HG02943 (cell line): ENCODE data around the gene GLI1.
"Not testable (repeated sequence)": the region's sequence is repeated elsewhere in the genome, so short reads cannot be mapped to it uniquely, and the experiment has no call there.

ENCODE experiments used
- ATAC-seq: cut with Tn5 transposase; IDR thresholded peaks from one replicate; pipeline ENCODE4 v1.9.1; 2021; ENCODE audit warnings: mild to moderate bottlenecking, low read depth, moderate library complexity; ENCODE audit not compliant: unreplicated experiment

Gene GLI1

GRCh38 chr12:57491393-57492280, 32.1 kb downstream of the GLI1 start:
- ATAC-seq: no peak

- ATAC-seq: not testable (repeated sequence)
These were observed 35.6 kb downstream of the GLI1 start for GRCh38 chr12:57495051-57495701.

DNA sequence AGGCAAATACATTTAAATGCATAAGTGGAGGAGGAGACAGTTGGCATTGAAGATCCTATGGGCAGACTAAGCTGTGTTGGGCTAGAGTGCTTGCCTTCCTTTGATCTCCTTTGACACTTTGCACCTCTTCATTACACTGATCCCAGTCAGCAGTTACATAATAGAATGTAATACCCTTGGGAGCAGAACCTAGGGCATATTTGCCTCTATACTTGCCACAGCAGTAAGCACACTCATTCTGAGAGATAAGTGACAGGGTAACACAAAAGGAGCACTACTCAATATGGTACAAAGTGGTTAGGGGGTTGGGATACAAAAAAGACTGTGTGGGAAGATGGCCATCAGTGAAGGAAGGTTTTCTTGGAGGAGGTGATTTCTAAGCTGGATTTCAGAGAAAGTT, 37.2 kb downstream of the GLI1 start:
- ATAC-seq: no peak

GRCh38 chr12:57497223-57498131, 37.9 kb downstream of the GLI1 start:
- ATAC-seq: no peak

GRCh38 chr12:57498132-57498502, 38.5 kb downstream of the GLI1 start:
- ATAC-seq: no peak

DNA sequence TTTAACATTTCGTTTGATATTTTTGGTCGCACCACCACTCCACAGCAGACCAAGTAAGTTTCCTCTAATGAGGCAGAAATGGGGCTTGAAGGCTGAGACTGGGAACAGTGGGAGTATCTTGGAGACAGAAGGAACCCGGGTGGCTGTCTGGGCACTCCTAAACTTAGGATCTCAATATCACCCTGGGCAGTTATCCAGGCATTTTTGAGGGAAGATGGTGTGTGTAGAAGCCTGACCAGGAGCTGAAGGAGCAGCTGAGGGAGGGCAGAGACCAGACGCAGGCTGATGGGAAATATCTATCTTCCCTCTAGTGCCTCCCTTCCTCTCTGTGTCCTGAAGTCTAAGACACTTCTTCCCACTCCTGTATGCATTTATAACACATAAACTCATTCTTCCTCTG, 39.0 kb downstream of the GLI1 start:
- no peak for ATAC-seq

GRCh38 chr12:57500213-57500612, 40.6 kb downstream of the GLI1 start:
- no peak for ATAC-seq

- not testable (repeated sequence) for ATAC-seq
These were observed 42.9 kb downstream of the GLI1 start for GRCh38 chr12:57502311-57502969.

DNA sequence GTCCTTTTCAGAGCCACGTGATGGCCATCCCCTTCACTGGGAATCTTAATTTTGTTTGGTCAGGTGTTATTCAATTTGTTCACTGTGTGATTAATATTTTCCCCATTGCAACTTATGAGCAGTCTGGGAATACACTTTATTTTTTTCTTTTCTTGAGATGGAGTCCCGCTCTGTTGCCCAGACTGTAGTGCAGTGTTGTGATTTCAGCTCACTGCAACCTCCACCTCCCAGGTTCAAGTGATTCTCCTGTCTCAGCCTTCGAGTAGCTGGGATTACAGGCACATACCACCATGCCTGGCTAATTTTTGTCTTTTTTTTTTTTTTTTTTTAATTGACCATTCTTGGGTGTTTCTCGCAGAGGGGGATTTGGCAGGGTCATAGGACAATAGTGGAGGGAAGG, 47.0 kb downstream of the GLI1 start:
- not testable (repeated sequence) for ATAC-seq

DNA sequence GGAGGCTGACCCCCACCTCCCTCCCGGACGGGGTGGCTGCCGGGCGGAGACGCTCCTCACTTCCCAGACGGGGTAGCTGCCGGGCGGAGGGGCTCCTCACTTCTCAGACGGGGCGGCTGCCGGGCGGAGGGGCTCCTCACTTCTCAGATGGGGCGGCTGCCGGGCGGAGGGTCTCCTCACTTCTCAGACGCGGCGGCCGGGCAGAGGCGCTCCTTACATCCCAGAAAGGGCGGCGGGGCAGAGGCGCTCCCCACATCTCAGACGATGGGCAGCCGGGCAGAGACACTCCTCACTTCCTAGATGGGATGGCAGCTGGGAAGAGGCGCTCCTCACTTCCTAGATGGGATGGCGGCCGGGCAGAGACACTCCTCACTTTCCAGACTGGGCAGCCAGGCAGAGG, 48.2 kb downstream of the GLI1 start:
- not testable (repeated sequence) for ATAC-seq

DNA sequence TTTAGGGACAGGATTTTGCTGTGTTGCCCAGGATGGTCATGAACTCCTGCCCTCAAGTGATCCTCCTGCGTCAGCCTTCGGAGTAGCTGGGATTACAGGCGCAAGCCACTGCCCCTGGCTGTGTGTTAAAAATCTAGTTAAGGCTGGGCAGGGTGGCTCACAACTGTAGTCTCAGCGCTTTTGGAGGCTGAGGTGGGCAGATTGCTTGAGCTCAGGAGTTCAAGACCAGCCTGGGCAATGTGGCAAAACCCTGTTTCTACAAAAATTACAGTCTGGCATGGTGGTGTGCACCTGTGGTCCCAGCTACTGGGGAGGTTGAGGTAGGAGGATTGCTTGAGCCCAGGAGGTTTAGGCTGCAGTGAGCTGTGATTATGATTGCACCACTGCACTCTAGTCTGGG, 51.6 kb downstream of the GLI1 start:
- ATAC-seq: no peak

DNA sequence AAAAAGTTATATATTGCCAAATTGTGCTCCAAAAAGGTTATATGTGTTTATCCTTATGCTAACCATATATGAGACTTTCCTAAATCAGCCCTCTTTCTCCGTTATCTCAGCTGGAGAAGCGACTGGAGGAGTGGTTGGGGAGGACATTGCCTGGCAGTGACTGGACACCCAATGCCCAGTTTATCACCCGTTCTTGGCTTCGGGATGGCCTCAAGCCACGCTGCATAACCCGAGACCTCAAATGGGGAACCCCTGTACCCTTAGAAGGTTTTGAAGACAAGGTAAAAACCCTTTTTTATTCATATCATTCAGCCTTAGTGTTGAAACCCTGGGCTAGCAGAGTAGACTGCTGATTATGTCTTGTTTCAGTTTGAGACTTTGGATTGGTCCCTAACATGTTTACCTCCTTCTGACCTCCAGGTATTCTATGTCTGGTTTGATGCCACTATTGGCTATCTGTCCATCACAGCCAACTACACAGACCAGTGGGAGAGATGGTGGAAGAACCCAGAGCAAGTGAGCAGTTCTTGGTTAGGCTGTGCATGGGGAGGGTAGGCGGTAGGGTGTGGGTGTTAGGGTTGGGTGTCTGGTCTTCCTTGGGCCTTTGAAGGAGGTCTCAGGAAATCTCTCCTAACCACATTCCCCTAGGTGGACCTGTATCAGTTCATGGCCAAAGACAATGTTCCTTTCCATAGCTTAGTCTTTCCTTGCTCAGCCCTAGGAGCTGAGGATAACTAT, 52.2 kb downstream of the GLI1 start:
- ATAC-seq: no peak

DNA sequence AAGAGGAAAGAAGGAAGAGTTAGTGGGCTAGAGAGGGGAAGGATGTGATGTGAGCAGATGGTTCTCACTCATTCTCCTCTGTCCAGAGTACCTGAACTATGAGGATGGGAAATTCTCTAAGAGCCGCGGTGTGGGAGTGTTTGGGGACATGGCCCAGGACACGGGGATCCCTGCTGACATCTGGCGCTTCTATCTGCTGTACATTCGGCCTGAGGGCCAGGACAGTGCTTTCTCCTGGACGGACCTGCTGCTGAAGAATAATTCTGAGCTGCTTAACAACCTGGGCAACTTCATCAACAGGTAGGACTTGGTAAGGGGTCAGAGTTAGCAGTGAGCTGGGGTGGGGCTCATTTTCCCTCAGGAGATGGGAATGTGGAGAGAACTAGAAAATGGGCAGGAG, 53.1 kb downstream of the GLI1 start:
- ATAC-seq: no peak

GRCh38 chr12:57513266-57513665, 53.7 kb downstream of the GLI1 start:
- no peak for ATAC-seq

DNA sequence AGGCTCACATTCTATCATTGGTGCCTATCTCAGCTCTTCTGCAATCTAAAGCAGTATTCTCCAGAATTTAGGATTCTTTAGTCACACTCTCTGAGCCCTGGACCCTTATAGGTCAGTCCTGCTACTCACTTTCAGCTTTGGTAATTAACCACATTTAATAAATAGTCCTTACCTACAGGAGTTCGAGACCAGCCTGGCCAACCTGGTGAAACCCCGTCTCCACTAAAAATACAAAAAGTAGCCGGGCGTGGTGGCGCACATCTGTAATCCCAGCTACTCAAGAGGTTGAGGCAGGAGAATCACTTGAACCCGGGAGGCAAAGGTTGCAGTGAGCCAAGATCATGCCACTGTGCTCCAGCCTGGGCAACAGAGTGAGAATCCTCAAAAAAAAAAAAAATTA, 54.1 kb downstream of the GLI1 start:
- not testable (repeated sequence) for ATAC-seq

GRCh38 chr12:57514246-57514645, 54.7 kb downstream of the GLI1 start:
- not testable (repeated sequence) for ATAC-seq

DNA sequence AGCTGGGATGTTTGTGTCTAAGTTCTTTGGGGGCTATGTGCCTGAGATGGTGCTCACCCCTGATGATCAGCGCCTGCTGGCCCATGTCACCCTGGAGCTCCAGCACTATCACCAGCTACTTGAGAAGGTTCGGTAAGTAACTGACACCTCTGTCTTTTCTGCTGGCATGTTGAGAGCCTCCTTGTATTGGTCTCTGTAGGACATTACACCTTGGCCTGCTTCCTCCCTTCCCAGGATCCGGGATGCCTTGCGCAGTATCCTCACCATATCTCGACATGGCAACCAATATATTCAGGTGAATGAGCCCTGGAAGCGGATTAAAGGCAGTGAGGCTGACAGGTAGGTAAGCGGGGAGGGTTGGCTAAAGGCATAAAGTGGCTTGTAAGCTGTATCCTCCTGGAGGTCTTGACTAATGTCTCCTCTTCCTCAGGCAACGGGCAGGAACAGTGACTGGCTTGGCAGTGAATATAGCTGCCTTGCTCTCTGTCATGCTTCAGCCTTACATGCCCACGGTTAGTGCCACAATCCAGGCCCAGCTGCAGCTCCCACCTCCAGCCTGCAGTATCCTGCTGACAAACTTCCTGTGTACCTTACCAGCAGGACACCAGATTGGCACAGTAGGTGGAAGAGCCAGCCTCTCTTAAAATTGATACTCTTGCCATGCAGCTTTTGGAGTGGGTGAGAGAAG, 55.3 kb downstream of the GLI1 start:
- ATAC-seq: no peak

DNA sequence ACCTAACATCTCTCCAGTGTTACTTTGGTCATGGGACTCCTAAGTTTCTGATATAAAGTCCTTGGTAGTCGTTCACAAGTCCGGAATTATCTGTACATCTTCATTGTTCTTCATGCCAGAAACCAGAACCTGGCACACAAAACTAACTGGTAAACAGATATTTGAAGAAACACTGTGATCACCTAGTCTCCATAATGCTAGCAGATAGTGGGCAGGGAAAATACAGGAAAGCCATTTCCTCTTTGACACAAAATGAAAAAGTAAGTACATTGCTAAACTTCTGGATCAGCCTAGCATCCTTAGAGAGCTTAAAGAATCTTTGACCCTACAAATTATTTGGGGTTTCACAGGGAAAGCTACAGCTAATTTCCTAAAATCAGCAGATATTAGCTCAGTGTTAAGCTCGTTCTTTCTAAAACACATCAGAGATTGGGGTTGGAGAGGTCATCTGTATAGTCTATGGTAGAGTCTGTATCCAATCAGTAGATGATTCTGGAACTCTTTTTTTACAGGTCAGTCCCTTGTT, 55.9 kb downstream of the GLI1 start:
- ATAC-seq: no peak
